ENCODE data around the gene UBQLN4.

The UBQLN4 gene

GRCh38 chr1:156009404-156009803 lies 44.2 kb downstream of the UBQLN4 start:
- no peak for DNase-seq

- no peak for DNase-seq
Observed at GRCh38 chr1:156006666-156007376, 46.8 kb downstream of the UBQLN4 start.

- no peak for DNase-seq
Observed at GRCh38 chr1:156004843-156005584, 48.6 kb downstream of the UBQLN4 start.

GRCh38 chr1:156003923-156004188 lies 49.7 kb downstream of the UBQLN4 start:
- no peak for DNase-seq

- DNase-seq, result no peak
Observed at GRCh38 chr1:156002188-156002911, 51.2 kb downstream of the UBQLN4 start.

GRCh38 chr1:156001662-156002171 lies 51.9 kb downstream of the UBQLN4 start:
- no peak for DNase-seq

GRCh38 chr1:156001021-156001661 lies 52.5 kb downstream of the UBQLN4 start:
- no peak for DNase-seq

GRCh38 chr1:155999964-156000363 lies 53.6 kb downstream of the UBQLN4 start:
- no peak for DNase-seq

- DNase-seq, result no peak
Observed at GRCh38 chr1:155996166-155996565, 57.4 kb downstream of the UBQLN4 start.

GRCh38 chr1:155993595-155993994 lies 60.0 kb downstream of the UBQLN4 start:
- DNase-seq, result no peak

GRCh38 chr1:155990005-155990739 lies 63.4 kb downstream of the UBQLN4 start:
- DNase-seq, result no peak

- peak; percentile 71 for DNase-seq
Observed at GRCh38 chr1:155989242-155990004, 64.2 kb downstream of the UBQLN4 start.
